ENCODE data around the gene UNC5B.

UNC5B gene

DNA sequence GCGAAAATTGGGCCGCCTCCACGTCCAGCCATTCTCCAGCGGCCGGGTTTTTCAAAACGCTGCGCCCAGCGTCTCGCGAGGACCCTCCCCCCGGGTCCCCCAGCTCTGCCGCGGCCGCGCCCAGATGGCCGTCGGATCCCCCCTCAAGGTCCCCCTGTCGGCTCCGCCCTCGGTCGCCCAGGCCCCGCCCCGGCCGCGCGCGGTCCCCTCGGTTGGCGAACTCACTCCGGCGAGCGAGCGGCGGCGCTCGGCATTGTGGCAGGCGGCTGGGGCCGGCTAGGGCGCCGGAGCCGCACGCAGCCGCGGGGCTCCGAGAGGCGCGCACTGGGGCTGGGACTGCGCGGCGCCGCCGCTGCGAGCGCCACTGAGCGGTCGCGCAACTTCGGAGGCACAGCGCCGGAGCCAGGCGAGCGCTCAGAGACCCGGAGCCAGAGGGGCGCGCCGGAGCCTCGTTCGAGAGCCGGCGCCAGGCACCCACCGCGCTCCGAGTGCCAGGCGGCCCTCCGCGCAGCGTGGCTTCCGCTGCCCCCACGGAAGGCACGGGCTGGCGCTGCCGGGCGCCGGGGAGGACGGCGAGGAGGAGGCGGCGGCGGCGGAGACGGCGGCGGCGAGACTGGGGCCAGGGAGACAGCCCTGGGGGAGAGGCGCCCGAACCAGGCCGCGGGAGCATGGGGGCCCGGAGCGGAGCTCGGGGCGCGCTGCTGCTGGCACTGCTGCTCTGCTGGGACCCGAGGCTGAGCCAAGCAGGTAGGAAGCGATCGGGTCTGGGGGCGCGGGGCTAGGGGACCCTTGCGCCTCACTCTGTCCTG lies at the start of gene UNC5B:
TSS of gene UNC5B (plus strand) at position 253 of the 809 bp plus-strand sequence. CDS start at position 669, 416 bp downstream.
- no peak for DNase-seq

DNA sequence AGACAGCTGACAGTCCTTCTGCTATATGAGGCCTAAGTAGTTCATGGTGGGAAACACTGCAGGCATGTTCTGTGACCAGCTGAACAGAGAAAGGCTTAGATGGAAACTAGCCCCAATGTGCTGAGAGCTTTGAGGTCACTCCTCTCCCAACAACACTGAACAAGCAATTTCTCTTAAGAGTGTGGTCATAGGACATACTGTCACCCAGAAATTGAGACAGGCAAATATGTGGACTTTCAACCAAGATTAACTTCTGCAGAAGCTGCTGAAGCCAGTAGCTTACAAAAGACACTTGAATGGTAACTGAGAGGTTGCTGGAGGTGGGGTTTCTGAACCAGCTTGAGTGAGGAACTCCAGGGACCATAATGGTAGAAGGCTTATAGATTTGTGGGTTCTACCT lies 38.9 kb upstream of the UNC5B start:
- DNase-seq, result no peak

DNA sequence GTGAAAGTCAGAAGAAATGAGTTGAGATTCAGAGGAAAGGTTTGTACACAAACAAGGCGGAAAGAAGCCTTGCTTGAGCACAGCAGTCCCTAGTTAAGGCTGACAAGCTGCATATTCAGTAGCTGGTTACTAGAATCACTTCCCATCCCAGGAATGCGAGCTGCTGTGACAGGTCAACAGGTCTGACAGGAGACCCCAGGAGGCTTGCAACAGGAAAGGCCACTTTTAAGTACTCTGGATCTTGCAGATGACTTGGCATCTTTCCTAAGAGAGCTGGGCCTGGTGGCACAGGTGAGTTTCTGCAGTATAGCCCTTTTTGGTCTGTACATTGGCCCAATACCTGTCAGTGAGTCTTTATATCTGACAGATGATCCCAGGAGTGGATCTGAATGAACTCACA lies 35.7 kb upstream of the UNC5B start:
- DNase-seq, result no peak

DNA sequence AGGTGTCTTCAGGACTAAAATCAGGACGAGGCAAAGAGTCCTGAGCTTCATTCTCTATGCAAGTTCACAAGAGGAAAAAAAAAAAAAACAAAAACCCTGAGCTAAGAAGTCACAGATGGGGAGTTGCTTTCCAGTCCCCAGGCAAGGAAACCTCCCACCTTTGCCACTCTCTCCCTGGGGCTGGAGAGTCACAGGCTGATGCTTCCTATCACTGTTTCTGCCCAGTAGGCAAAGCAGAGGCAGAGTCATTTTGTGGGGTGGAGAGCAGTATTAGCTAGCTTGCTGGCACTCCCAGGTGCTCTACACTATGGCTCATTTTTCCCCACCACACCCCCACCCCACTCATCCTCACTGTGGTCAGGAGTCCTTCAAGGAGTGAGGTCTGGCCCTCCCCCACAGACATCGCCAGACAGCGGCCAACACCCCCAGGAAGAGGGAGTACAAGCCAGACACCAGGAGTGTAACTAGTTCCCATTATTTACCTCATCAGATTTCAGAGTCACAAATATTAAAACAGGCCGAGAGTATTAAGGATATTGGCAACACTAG lies 34.6 kb upstream of the UNC5B start:
- DNase-seq, result no peak

DNA sequence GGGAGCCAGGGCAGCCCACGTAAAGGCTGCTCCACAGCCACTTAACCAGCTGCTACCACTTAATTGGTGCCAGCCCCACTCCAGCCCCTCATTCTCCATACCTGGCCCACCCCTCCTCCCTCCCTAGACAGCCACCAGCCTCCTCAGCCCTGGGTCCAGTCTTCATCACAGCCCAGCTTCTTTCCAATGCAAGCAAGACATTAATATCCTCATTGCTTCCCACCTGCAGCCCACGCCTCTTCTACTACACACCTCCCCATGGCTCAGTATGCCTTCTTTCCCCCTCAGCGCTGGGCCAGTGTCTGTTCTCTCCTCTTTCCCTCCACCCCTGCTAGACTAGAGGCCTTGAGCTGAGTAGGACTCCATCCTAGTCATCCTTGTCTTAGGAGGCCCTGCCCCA lies 33.5 kb upstream of the UNC5B start:
- DNase-seq, result no peak

DNA sequence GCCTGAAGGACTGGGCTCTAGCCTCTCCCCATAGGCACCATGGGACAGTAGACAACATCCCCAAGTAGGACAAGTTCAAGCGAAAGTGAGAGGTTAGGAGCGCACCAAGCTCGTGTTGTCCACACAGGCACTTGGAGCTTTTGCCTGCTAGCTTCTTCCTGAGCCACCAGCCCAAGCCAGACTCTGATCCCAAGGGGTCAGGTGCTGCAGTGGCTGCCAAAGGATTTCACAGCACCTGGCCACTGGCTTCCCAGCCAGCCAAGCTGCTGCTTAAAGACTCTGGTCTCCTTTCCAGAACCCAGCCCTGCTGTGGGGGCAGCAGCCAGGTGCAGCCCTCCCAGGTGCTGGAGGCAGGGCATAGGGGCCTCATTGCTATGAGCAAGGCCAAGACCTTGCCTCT lies 33.0 kb upstream of the UNC5B start:
- no peak for DNase-seq

DNA sequence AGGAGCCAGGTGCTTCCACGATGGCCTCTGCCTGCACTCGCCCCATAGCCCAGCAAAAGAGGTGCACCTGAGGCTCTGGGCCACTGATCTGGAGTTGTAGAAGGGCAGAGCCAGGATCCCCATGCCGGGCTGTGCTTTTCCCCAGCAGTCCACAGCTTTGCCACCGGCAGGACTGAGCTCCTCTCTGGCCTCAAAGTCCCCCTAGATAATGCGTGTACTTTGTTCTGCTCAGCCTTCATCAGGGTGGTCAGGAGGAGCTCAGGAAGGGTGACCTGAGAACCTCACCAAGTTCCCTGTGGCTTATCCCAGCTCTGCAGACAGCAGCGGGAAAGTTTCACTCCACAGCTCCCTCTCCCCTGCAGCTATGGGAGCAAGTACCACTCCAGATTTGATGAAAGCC lies 27.9 kb upstream of the UNC5B start:
- no peak for DNase-seq

DNA sequence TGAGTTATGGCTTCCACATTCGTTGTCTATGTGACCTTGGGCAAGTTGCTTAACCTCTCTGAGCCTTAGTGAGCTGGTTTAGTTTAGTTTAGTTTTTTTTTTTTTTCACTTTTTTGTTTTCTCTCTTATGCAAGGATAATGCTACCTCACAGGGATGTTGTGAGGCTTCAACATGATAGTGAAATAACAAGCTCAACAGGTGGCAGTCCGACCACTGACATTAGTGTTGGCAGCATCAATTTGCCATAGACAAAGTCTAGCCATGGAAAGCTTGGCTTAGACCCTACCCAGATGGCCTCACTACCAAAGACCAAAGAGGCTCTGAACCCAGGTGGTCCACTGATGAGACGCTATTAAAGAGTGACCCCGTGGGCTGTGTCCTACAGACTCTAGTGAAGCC lies 27.2 kb upstream of the UNC5B start:
- DNase-seq, result no peak

DNA sequence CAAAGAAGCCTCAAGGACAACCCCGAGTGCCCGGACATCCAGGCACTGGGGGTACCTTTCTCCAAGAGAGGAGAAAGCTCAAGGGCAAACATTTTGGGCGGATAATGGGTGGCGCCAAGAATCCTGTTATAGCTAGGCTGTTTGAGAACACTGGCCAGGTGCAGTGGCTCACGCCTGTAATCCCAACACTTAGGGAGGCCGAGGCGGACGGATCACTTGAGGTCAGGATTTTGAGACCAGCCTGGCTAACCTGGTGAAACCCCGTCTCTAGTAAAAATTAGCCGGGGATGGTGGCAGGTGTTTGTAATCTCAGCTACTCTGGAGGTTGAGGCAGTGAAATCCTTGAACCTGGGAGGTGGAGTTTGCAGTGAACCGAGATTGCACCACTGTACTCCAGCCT lies 25.2 kb upstream of the UNC5B start:
- no peak for DNase-seq

DNA sequence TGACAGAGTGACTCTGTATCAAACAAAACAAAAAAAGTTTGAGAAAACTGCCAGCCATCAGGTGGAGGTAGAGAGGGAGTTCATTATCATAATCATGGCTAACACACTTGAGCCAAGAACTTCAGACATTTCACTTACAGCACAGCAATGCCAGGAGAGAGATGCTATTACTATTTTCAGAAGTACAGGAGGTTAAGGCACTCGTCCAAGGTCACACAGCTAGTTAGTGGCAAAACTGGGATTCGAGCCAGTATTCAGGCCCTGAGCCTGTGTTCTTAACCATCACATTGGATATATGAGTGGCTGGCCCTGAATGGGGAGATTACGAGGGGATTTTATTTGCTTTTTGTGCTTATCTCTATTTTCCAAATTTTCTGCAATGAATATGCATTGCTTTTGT lies 24.8 kb upstream of the UNC5B start:
- DNase-seq, result no peak

DNA sequence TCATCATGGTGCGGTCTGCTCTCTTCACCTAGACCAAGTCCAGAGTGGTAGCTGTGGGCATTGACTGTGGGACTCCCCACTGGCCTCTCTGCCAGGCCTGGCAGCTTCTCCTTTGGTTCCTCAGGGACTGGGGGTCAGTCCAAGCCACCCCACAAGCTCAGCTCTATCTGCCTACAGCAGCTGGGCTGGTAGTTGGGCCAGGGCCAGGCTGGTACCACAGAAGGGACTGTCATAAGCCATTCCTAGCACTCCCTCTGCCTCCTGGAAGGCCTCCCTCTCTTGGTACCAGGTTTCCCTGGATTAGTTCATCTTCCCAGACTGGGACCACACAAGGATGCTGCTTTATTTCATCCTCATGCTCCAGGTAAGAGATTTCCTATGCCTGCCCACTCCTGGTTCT lies 24.2 kb upstream of the UNC5B start:
- no peak for DNase-seq

DNA sequence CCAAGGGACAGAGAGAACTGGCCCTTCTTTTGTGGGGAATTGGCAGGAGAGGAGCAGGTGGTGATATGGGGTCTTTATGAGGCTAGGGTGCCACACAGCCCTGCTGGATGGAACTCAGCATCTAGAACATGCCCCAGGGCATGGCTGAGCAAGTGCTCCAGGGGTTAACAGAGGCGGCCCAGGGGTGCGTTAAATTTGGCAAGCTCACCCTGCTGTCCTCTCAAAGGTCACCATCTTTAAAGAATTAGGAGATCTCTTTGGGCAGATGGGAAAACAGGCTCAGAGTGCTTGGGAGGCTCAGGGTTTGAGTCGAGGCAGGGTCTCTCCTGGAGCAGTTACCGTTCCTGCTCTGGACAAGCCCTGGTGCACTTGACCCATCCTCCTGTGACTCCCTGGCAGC lies 21.4 kb upstream of the UNC5B start:
- no peak for DNase-seq

DNA sequence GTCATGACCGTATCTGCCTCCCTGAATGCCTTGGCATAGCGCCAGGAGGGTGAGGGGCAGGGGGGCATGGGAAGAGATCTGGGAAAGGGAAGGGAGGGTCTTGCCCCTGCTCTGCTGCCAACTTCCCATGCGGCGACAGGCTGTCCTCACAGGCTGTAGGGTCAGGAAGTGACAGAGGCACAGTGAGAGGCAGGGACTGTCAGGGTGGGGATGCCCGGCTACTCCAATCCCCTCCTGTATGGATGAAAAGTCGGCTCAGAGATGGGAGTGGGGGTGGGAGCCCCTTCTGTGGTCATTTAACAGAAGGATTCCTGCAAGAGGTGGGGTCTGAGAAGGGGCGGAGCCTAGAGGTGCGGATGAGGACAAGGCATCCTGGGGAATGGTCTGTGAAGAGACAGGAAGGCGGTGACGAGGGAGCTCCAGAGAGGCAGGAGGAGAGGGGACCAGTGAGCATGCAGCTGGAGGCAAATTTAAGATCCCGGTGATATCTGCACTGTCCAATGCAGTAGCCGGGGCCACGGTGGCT lies 20.8 kb upstream of the UNC5B start:
- no peak for DNase-seq

DNA sequence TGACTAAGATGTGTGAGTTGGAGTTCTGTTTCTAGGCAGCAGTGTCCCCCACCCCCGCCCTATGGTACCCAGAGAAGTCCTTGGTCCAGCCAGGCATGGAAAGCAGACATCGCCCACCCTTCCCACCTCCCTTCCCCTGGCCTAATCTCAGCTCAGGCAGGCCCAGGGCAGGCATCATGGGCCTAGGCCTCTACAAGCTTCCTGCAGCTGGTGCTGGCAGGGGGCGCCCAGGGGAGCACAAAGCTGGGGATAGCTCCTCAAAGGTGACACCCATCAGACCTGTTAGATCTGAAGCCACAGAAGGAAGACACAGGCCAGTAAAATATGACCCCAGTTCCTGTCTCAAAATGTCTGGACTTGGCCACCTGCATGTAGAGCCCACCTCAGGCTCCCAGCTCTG lies 18.9 kb upstream of the UNC5B start:
- no peak for DNase-seq

DNA sequence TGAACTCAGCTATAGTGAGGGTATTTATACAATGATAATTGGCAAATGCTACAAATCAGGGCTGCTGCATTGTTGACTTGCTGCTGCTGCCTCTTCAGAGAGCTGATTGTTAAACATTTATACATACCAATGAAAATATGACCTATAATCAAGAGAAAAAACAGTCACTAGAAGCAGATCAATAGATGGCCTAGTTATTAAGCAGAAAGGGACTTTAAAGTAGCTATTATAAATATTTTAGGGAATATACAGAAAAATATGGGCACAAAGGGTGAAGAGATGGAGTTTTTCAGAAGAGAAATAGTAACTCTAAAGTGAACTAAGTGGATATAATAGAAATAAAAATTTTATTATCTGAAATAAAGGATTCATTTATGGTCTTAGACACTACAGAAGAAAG lies 14.4 kb upstream of the UNC5B start:
- no peak for DNase-seq

DNA sequence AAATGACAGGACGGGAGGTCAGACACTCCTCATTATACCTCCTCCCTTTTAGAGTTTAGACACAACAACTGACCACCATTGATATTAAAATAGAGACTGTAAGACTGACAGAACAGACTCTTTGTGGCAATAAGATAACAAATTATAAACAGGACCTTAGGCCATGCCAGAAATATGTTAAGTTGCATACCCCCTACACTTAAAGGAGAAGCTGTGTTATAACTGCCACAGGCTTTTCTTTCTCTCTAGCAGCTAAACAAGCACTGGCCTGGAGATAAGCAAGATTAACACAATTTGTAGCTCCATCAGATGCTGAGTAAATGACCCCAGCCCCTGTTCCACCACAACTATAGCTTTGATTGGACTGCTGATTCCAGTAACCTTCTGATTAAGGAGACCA lies 10.5 kb upstream of the UNC5B start:
- DNase-seq, result no peak

DNA sequence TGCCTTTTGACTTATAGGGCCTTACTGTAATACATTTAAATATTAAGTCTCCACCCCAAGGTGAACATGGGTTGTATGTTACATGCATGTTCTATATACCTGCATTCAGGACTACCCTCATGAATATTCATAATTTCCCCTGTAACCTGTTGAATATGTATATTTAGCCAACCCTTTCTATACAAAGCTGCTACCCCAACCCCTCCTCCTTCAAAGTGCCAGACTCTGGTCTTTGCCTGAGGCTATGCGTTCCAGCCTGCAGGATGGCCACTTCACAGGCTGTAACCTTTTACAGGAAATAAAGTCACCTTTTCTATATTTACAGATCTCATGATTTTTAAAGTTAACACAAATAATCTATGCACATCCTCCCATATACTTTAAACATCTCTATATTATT lies 10.1 kb upstream of the UNC5B start:
- DNase-seq, result no peak

DNA sequence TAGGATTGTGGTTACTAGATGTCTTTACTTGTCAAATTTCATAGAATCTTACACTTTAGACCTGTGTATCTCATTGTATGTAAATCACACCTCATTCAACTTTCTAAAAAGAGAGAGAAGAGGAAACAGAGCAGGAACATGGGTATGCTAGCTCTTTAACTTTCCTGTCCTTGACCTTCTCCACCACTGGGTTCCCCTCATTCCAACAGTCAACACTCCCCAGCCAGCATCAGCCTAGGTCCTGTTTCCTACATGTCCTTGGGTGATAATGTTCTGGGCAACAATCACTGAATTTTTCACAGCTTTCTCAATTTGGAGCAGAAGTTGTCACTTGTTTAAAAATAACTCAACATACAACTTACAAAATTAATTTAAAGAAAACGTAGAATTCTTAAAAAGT lies 9.2 kb upstream of the UNC5B start:
- DNase-seq, result no peak

DNA sequence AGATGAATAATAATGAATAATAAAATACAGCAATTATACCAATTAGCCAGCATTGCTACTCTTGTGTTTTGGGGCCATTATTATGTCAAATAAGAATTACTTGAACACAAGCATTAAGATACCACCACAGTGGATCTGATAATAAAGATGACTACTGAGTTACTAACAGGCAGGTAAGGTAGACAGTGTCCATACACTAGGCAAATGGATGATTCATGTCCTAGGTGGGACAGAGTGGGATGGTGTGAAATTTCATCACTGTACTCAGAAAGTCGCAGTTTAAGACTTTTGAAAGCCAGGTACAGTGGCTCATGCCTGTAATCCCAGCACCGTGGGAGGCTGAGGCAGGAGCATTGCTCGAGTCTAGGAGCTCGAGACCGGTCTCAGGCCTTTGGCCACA lies 8.7 kb upstream of the UNC5B start:
- DNase-seq, result no peak

DNA sequence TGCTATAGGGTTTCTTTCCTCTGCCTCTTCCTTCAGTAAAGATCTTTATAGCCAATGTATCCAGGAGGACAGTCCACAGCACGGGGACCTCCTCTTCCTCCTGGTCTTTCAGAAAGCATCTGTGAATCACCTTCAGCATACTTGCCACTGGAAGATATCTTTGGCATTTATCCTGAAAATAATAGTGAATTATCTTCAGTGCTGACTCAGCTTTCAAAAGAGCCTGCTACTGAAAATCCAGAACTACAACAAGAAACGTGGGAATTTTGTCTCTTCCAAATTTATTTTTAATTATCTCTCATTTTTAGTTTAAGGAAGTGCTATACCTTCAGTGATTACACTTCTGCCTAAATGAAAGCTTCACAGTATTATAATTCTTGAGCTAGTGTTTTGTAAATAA lies 7.6 kb upstream of the UNC5B start:
- DNase-seq, result no peak

DNA sequence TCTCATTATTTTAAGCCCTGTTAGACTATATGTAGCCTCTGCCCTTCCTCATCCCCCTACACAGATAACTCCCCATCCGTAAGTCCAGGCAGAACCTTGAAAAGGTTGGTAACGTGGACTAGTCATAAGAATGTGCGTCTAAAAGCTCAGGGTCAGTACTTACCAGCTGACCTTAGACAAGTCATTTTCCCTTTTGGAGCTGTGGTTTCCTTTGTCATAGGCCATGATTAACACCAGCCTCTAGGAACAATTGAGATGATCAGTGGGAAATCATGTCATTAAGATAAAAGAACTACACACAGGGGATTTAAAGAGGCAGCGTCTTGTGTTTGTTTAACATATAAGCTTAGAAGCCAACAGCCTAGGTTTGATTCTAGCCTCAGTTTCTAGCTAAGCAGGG lies 6.9 kb upstream of the UNC5B start:
- DNase-seq, result no peak

DNA sequence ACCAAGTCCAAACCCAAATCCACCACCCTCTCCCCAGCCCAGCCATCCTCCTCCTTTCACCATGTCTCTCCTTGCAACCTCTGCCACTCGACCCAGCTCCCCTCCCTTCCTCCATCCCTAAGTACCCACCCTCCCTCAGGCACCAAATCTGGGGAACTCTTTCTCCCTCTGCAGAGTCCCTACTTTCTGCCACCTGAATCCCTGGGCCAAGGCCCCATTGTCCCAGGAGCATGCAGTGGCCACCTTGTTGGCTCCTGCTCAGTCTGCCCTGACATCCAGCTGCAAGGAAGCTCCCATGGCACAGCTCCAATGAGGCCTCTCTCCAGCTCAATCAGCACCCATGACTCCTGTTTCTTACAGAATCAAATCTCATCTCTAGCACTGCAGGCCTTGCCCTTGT lies 5.5 kb upstream of the UNC5B start:
- no peak for DNase-seq

DNA sequence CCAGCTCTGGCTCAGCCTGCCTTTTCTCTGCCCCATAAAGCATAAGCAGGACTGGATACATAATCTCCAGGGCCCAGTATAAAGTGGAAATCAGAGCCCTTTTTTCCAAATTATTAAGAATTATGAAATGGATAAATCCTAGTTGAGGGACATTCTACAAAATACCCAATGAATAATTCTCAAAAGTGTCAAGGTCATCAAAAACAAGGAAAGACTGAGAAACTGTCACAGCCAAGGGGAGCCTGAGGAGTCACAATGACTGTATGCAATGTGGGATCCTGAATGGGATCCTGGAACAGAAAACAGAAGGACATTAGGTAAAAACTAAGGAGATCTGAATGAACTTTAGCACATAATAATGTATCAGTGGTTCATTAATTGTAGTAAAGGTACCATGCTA lies 4.8 kb upstream of the UNC5B start:
- no peak for DNase-seq

DNA sequence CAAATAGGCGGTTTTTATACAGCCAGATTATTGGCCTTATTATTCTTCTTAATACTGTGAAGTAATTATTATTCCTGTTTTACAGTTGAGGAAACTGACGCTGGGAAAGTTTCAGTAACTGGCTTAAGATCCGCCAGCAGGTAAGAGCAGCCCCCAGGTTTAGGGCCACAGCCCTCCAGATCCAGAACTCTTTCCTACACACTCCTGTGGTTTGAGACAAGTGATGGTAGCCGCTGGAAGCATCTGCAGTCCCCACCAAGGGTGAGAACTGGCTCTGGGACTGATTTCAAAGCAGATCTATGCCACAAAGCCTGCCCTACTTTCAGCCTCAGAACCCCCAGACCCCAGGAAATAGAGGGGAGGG lies 3.0 kb upstream of the UNC5B start:
- DNase-seq, result no peak

Data from NK-92 treated with Interleukin-12 subunit alpha and Interleukin-12 subunit beta, amount 100 ng/mL, for 24 hours (cell line).